ENCODE data around the gene LMF1.

Gene LMF1

DNA sequence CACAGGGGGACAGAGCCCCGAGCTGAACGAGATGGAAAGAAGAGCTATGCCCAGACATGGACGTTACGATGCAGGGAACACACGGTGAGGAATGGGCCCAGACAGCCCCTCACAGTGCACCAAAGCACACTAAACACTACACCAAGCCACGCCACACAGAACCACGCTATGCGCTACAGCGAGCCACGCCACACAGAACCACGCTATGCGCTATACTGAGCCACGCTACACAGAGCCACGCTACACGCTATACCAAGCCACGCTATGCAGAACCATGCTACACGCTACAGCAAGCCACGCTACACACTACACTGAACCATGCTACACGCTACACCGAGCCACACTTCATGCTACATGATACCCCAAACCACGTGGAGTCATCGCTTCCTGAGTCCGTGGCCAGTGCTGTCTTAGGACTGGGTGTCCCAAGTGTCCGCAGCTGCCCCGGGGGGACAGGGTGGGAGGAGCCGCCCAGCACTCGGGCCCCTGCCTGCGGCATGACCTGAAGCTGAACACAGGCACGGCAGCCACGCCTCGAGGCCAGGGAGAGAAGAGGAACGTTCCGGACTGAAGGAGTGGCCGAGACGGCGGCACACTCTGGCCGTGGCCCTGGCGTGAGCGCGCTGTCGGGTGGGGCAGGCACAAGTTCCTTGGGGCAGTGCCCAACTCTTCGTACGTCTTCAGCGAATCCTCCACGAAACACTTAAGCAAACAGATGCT lies 61.3 kb downstream of the LMF1 start:
- H3K27me3 ChIP-seq (replicated peaks; ENCODE audit: control insufficient read depth, insufficient read depth, low read length, poor library complexity, severe bottlenecking), result no peaks in the 10 kb centered on the region
- H3K27ac ChIP-seq (ENCODE audit: insufficient read depth, low read length, poor library complexity, severe bottlenecking), result no peak overlapping the region
- no peak overlapping the region for H3K4me3 ChIP-seq (ENCODE audit: insufficient read depth, low read depth, low read length, poor library complexity, severe bottlenecking)
- DNase-seq, result no peak
- no peaks in the 10 kb centered on the region for H3K9me3 ChIP-seq (ENCODE audit: control insufficient read depth, low read length)
- H3K4me1 ChIP-seq (ENCODE audit: control insufficient read depth, insufficient read depth, low read length, poor library complexity, severe bottlenecking), result no peaks in the 10 kb centered on the region
- peaks cover 26% of the 10 kb centered on the region for H3K36me3 ChIP-seq (ENCODE audit: control insufficient read depth, insufficient read depth, low read length)

GRCh38 chr16:908526-909155 lies 62.1 kb downstream of the LMF1 start:
- no peaks in the 10 kb centered on the region for H3K4me1 ChIP-seq (ENCODE audit: control insufficient read depth, insufficient read depth, low read length, poor library complexity, severe bottlenecking)
- no peak overlapping the region for H3K27ac ChIP-seq (ENCODE audit: insufficient read depth, low read length, poor library complexity, severe bottlenecking)
- H3K36me3 ChIP-seq (ENCODE audit: control insufficient read depth, insufficient read depth, low read length), result peaks cover 26% of the 10 kb centered on the region
- H3K27me3 ChIP-seq (replicated peaks; ENCODE audit: control insufficient read depth, insufficient read depth, low read length, poor library complexity, severe bottlenecking), result no peaks in the 10 kb centered on the region
- H3K4me3 ChIP-seq (ENCODE audit: insufficient read depth, low read depth, low read length, poor library complexity, severe bottlenecking), result no peak overlapping the region
- no peak for DNase-seq
- no peaks in the 10 kb centered on the region for H3K9me3 ChIP-seq (ENCODE audit: control insufficient read depth, low read length)

DNA sequence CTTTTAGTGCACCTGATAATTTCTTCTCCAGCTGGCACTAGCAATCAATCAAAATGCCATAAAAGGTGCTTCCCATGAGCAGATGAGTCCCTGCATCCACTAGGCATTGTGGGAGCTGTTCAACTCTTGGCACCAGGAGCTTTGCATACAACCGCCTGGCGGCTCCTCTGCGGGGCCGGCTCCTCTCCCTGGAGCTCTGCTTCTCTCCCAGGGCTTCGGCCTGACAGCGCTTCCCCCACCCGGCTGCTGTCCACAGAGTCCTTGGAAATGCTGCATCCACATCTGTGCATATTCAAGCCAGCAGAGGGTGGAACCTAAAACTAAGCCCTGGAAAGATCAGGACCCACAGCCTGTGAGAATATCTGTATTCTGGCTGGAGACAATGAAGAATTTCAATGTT lies 62.9 kb downstream of the LMF1 start:
- Histone ChIP-seq H3K4me1 (ENCODE audit: control insufficient read depth, insufficient read depth, low read length, poor library complexity, severe bottlenecking) (no peaks in the 10 kb centered on the region), H3K9me3 (ENCODE audit: control insufficient read depth, low read length) (no peaks in the 10 kb centered on the region), H3K27ac (ENCODE audit: insufficient read depth, low read length, poor library complexity, severe bottlenecking) (no peak overlapping the region), H3K27me3 (replicated peaks; ENCODE audit: control insufficient read depth, insufficient read depth, low read length, poor library complexity, severe bottlenecking) (no peaks in the 10 kb centered on the region), H3K36me3 (ENCODE audit: control insufficient read depth, insufficient read depth, low read length) (peaks cover 26% of the 10 kb centered on the region), H3K4me3 (ENCODE audit: insufficient read depth, low read depth, low read length, poor library complexity, severe bottlenecking) (no peak overlapping the region)
- no peak for DNase-seq

GRCh38 chr16:907361-907760 lies 63.4 kb downstream of the LMF1 start:
- H3K4me1 ChIP-seq (ENCODE audit: control insufficient read depth, insufficient read depth, low read length, poor library complexity, severe bottlenecking), result no peaks in the 10 kb centered on the region
- H3K4me3 ChIP-seq (ENCODE audit: insufficient read depth, low read depth, low read length, poor library complexity, severe bottlenecking), result no peak overlapping the region
- no peak for DNase-seq
- no peaks in the 10 kb centered on the region for H3K9me3 ChIP-seq (ENCODE audit: control insufficient read depth, low read length)
- peaks cover 26% of the 10 kb centered on the region for H3K36me3 ChIP-seq (ENCODE audit: control insufficient read depth, insufficient read depth, low read length)
- no peaks in the 10 kb centered on the region for H3K27me3 ChIP-seq (replicated peaks; ENCODE audit: control insufficient read depth, insufficient read depth, low read length, poor library complexity, severe bottlenecking)
- no peak overlapping the region for H3K27ac ChIP-seq (ENCODE audit: insufficient read depth, low read length, poor library complexity, severe bottlenecking)

DNA sequence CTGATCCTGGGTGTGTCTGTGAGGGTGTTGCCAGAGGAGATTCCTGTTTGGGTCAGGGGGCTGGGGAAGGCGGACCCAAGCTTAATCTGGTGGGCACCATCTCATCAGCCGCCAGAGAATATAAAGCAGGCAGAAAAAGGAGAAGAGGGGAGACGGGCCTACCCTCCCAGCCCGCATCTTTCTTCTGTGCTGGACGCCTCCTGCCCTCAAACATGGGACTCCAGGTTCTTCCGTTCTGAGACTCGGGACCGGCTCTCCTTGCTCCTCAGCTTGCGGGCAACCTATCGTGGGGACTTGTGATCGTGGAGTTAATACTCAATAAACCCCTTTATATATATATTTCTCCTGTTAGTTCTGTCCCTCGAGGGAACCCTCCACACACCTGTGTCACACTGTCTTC lies 64.5 kb downstream of the LMF1 start:
- Histone ChIP-seq H3K9me3 (ENCODE audit: control insufficient read depth, low read length) (no peaks in the 10 kb centered on the region), H3K27ac (ENCODE audit: insufficient read depth, low read length, poor library complexity, severe bottlenecking) (no peak overlapping the region), H3K27me3 (replicated peaks; ENCODE audit: control insufficient read depth, insufficient read depth, low read length, poor library complexity, severe bottlenecking) (no peaks in the 10 kb centered on the region), H3K4me3 (ENCODE audit: insufficient read depth, low read depth, low read length, poor library complexity, severe bottlenecking) (no peak overlapping the region), H3K4me1 (ENCODE audit: control insufficient read depth, insufficient read depth, low read length, poor library complexity, severe bottlenecking) (no peaks in the 10 kb centered on the region), H3K36me3 (ENCODE audit: control insufficient read depth, insufficient read depth, low read length) (peaks cover 26% of the 10 kb centered on the region)
- DNase-seq, result no peak

DNA sequence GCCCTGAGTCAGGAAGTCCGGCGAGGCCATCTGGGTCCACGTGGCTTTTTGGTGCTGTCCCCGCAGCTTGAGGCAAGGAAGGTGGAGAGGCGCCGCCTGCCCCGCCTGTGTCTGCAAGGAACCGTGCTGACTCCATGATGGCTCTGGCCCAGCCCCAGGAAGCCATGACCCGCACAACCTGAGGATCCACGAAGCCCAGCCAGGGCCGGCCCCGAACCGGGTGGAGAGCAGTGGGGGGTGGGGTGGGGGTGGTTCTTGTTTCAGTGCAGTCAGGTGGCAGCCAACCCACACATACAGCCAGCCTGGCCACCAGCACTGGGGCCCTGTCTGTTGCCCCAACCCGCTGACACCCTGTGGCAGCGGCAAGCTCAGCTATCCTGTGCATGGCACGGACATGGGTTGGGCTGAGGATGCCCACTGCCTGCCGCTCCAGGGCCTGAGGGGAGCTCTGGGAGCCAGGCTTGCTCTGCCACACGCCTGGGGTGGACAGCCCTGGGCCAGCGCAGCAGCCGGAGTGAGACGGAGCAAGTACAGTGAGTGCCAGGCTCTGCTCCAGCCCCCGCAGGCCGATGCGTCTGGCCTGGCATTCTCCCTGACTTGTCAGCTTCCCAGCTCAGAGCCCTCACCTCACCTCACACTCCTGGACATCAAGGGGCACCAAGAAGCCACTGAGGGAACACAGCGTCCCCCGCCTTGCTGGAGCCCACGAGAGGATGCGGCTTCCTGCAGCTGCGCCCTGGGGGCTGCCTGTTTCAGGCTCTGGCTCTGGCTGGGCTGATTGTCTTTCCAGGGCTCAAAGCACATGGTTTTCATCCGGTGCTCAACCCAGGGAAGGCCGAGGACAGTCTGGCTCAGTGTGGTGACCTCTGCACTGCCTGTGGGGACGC lies 68.8 kb downstream of the LMF1 start:
- Histone ChIP-seq H3K36me3 (ENCODE audit: control insufficient read depth, insufficient read depth, low read length) (peaks cover 7% of the 10 kb centered on the region), H3K4me1 (ENCODE audit: control insufficient read depth, insufficient read depth, low read length, poor library complexity, severe bottlenecking) (no peaks in the 10 kb centered on the region), H3K27ac (ENCODE audit: insufficient read depth, low read length, poor library complexity, severe bottlenecking) (no peak overlapping the region), H3K4me3 (ENCODE audit: insufficient read depth, low read depth, low read length, poor library complexity, severe bottlenecking) (no peak overlapping the region), H3K27me3 (replicated peaks; ENCODE audit: control insufficient read depth, insufficient read depth, low read length, poor library complexity, severe bottlenecking) (no peaks in the 10 kb centered on the region), H3K9me3 (ENCODE audit: control insufficient read depth, low read length) (no peaks in the 10 kb centered on the region)
- no peak for DNase-seq

GRCh38 chr16:901149-901548 lies 69.6 kb downstream of the LMF1 start:
- Histone ChIP-seq H3K9me3 (ENCODE audit: control insufficient read depth, low read length) (no peaks in the 10 kb centered on the region), H3K4me3 (ENCODE audit: insufficient read depth, low read depth, low read length, poor library complexity, severe bottlenecking) (no peak overlapping the region), H3K36me3 (ENCODE audit: control insufficient read depth, insufficient read depth, low read length) (peaks cover 6% of the 10 kb centered on the region), H3K27me3 (replicated peaks; ENCODE audit: control insufficient read depth, insufficient read depth, low read length, poor library complexity, severe bottlenecking) (no peaks in the 10 kb centered on the region), H3K4me1 (ENCODE audit: control insufficient read depth, insufficient read depth, low read length, poor library complexity, severe bottlenecking) (no peaks in the 10 kb centered on the region), H3K27ac (ENCODE audit: insufficient read depth, low read length, poor library complexity, severe bottlenecking) (no peak overlapping the region)
- no peak for DNase-seq

DNA sequence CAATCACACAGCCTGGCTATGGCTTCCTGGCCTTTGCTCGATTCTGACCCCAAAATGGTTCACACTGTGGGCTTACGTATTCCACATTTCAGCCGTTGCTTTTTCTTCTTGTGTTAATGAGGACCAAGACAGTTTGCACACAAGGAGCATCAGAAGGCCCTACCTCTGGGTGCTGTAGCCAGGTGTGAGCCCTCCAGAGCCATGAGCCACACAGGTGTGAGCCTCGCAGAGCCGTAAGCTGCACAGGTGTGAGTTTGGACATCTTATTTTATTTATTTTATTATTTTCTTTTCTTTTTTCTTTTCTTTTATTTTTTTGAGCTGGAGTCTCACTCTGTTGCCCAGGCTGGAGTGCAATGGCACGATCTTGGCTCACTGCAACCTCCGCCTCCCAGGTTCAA lies 70.6 kb downstream of the LMF1 start:
- Histone ChIP-seq H3K27ac (ENCODE audit: insufficient read depth, low read length, poor library complexity, severe bottlenecking) (no peak overlapping the region), H3K4me1 (ENCODE audit: control insufficient read depth, insufficient read depth, low read length, poor library complexity, severe bottlenecking) (no peaks in the 10 kb centered on the region), H3K27me3 (replicated peaks; ENCODE audit: control insufficient read depth, insufficient read depth, low read length, poor library complexity, severe bottlenecking) (no peaks in the 10 kb centered on the region), H3K9me3 (ENCODE audit: control insufficient read depth, low read length) (no peaks in the 10 kb centered on the region), H3K36me3 (ENCODE audit: control insufficient read depth, insufficient read depth, low read length) (no peaks in the 10 kb centered on the region), H3K4me3 (ENCODE audit: insufficient read depth, low read depth, low read length, poor library complexity, severe bottlenecking) (no peak overlapping the region)
- DNase-seq, result no peak

DNA sequence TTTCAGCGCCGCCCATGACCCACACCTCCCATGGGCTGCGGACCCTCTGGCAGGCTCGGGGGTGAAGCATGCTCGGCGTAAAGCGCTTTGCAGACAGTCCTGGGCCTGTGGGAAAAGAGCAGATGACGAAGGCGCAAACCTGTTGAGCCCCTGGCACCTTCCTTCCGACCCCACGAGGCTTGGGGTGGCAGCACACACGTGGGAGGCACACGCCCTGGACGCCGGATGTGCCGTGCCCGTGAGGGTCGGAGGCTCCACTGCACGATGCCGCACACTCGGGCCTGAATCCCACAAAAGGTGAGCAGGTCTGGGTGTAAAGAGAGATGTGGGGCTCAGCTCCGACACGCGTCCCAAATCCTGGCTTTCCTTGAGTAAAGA lies 71.1 kb downstream of the LMF1 start:
- no peak for DNase-seq
- Histone ChIP-seq H3K4me1 (ENCODE audit: control insufficient read depth, insufficient read depth, low read length, poor library complexity, severe bottlenecking) (no peaks in the 10 kb centered on the region), H3K27me3 (replicated peaks; ENCODE audit: control insufficient read depth, insufficient read depth, low read length, poor library complexity, severe bottlenecking) (no peaks in the 10 kb centered on the region), H3K9me3 (ENCODE audit: control insufficient read depth, low read length) (no peaks in the 10 kb centered on the region), H3K4me3 (ENCODE audit: insufficient read depth, low read depth, low read length, poor library complexity, severe bottlenecking) (no peak overlapping the region), H3K27ac (ENCODE audit: insufficient read depth, low read length, poor library complexity, severe bottlenecking) (no peak overlapping the region), H3K36me3 (ENCODE audit: control insufficient read depth, insufficient read depth, low read length) (no peaks in the 10 kb centered on the region)
